ENCODE data around the gene RABGAP1L.

DNA sequence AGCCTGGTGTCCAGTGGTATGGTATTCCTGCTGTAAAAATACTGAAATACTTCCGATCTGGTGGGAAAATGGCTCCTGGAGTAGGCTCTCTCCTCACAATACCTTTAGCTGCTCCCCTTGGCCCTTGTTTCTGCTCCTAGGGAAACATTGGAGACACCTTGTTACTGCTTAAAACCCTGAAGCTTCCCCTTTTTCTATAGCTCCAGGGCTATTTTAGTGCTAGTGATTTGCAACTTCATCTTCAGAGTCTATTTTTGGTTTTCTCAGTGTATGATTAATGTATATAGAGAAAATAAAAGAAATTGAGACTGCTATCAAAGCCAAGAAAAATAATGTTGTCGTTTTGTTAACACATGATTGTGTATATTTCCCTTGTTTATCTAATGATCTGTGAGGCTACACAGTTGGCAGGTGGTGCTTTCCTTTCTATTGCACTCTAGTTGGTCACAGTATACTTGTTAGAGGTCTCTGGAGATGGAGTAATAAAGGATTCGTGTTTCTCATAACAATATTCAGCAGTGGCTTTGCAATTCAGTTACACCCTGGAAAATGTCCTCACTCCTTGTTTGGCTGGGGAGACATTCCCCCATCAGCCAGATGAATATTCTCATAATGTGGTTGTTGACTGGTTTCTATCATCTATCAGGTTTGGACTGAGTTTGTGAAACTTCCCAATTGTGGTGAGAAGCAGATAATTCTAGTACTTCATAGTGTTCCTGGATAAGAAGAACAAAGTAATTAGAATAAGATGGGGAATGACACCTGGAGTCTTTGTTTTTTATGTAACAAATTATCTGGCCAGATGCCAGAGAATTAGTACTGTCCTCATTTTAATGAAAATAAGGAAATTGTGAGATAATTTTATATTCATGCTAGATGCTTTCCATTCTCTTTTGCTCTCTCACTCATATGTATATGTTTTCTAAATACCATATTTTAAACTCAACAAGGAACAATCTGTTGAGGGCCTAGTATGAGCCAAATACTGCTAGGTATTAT lies 795.6 kb downstream of the RABGAP1L start:
- TF ChIP-seq, protein P1, sequence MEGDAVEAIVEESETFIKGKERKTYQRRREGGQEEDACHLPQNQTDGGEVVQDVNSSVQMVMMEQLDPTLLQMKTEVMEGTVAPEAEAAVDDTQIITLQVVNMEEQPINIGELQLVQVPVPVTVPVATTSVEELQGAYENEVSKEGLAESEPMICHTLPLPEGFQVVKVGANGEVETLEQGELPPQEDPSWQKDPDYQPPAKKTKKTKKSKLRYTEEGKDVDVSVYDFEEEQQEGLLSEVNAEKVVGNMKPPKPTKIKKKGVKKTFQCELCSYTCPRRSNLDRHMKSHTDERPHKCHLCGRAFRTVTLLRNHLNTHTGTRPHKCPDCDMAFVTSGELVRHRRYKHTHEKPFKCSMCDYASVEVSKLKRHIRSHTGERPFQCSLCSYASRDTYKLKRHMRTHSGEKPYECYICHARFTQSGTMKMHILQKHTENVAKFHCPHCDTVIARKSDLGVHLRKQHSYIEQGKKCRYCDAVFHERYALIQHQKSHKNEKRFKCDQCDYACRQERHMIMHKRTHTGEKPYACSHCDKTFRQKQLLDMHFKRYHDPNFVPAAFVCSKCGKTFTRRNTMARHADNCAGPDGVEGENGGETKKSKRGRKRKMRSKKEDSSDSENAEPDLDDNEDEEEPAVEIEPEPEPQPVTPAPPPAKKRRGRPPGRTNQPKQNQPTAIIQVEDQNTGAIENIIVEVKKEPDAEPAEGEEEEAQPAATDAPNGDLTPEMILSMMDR (IDR thresholded peaks at IDR 0.05) = no peak
- no peak for TF ChIP-seq POLR2A (IDR thresholded peaks at IDR 0.05)
